ENCODE measurements around the gene COL9A3.

The COL9A3 gene

GRCh38 chr20:62875419-62876361 lies 58.8 kb downstream of the COL9A3 start:
- no peak overlapping the region for H3K4me3 ChIP-seq (ENCODE audit: low read length)
- DNase-seq (ENCODE audit: low read depth) = peak; percentile 75

GRCh38 chr20:62876501-62876901 lies 59.7 kb downstream of the COL9A3 start:
- peak; percentile 39 for DNase-seq (ENCODE audit: low read depth)
- TF ChIP-seq, protein P1, sequence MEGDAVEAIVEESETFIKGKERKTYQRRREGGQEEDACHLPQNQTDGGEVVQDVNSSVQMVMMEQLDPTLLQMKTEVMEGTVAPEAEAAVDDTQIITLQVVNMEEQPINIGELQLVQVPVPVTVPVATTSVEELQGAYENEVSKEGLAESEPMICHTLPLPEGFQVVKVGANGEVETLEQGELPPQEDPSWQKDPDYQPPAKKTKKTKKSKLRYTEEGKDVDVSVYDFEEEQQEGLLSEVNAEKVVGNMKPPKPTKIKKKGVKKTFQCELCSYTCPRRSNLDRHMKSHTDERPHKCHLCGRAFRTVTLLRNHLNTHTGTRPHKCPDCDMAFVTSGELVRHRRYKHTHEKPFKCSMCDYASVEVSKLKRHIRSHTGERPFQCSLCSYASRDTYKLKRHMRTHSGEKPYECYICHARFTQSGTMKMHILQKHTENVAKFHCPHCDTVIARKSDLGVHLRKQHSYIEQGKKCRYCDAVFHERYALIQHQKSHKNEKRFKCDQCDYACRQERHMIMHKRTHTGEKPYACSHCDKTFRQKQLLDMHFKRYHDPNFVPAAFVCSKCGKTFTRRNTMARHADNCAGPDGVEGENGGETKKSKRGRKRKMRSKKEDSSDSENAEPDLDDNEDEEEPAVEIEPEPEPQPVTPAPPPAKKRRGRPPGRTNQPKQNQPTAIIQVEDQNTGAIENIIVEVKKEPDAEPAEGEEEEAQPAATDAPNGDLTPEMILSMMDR (IDR thresholded peaks at IDR 0.05; ENCODE audit: insufficient read depth, low read depth, low read length, missing control alignments) = no peak
- no peak overlapping the region for H3K4me3 ChIP-seq (ENCODE audit: low read length)

More at GRCh38 chr20:62875419-62876361, 58.8 kb downstream of the COL9A3 start:
- TF ChIP-seq, protein P1 (IDR thresholded peaks at IDR 0.05; ENCODE audit: insufficient read depth, low read depth, low read length, missing control alignments) = peak; percentile 49

GRCh38 chr20:62876902-62877816 lies 60.3 kb downstream of the COL9A3 start:
- DNase-seq (ENCODE audit: low read depth) = no peak
- TF ChIP-seq, protein P1 (IDR thresholded peaks at IDR 0.05; ENCODE audit: insufficient read depth, low read depth, low read length, missing control alignments) = no peak

DNA sequence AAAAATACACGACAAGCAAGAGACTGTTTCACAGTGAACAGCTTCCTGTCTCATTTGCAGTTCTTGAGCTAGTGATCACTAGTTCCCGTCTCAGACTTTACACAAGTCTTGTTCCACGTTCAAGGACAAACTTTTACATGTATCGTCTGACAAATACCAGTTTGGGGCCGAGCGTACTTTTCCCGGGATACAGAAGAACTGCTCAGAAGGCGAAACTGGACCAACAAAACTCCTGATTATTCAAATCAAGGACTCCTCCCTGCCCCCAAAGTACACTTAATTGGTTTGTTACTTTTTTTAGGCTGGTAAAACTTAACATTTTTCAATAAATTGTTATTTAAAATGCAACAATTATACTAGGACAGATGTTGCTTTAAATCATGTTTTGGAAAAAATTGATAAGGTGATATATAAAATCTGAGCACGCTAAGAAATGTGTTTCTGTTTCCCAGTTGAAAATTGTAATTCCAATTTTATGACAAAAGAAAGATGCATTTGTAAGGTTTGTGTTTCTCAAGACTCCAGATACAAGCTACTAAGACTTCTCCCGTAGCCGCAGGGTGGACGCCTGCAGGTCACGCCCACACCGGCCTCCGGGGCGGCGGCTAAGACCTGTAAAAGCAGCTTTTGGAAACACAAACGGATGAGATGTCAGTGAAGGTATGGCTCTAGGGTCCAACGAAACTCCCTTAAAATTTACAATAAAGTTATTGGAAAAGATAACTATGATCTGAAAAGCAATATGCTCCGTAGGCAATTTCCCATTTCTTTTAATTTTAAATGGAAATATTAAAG lies 61.6 kb downstream of the COL9A3 start:
- DNase-seq (ENCODE audit: low read depth) = no peak
- TF ChIP-seq, protein P1 (IDR thresholded peaks at IDR 0.05; ENCODE audit: insufficient read depth, low read depth, low read length, missing control alignments) = no peak

More at GRCh38 chr20:62876902-62877816, 60.3 kb downstream of the COL9A3 start:
- no peak overlapping the region for H3K4me3 ChIP-seq (ENCODE audit: low read length)

GRCh38 chr20:62879275-62880146 lies 62.7 kb downstream of the COL9A3 start:
- TF ChIP-seq, protein P1 (IDR thresholded peaks at IDR 0.05; ENCODE audit: insufficient read depth, low read depth, low read length, missing control alignments) = no peak
- no peak overlapping the region for H3K4me3 ChIP-seq (ENCODE audit: low read length)
- DNase-seq (ENCODE audit: low read depth) = no peak

More for the DNA sequence above, 61.6 kb downstream of the COL9A3 start:
- H3K4me3 ChIP-seq (ENCODE audit: low read length) = no peak overlapping the region
